NCI-H187 (cell line): ENCODE results near the gene CCL7.

Experiments used
- DNase-seq, 2 experiments: peaks; one replicate each; lab custom pipeline; 2025; lab: John Stamatoyannopoulos, UW

The CCL7 gene

DNA sequence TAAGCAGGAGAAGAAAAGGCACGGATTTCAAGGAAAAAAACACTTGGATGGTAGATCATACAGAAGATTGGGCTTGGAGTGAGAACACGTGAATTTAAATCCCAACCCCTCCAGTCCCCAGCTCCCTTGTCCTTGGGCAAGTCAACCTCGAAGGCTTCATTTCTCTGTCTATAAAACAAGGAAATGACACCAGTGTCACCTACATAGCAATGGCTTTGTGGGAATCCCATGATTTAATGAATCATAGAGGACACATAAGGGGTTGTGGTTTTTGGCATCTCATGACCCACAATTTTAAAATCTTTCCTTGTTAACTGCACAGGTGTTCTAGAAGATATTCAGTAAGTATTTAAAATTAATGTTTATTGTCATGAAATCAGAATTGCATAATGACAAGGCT is 23.1 kb upstream of the CCL7 start:
- DNase-seq: no peak

DNA sequence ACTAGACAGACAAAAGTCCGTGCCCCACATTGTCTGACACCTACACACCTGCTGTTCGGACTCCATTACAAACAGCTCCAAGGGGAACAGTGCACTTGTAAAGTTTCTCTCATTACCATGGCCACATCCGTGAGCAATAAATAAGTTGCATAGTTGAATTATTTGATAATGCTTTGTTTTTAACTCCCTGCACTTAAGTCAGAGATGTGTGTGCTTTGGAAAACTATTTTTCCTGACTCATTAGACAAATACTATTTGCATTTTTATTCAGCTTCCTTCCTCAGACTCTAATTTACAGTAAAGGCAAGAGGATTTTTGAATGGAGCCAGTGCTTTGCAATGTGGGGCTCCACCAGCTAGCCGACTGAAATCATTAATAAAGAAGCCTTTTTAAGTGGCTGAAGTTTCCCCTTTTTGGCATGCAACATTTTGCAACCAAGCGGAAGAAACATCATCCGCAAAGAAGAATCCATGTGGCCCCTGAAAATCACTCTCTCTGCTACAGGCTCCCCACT is 21.5 kb upstream of the CCL7 start:
- no peak for DNase-seq

DNA sequence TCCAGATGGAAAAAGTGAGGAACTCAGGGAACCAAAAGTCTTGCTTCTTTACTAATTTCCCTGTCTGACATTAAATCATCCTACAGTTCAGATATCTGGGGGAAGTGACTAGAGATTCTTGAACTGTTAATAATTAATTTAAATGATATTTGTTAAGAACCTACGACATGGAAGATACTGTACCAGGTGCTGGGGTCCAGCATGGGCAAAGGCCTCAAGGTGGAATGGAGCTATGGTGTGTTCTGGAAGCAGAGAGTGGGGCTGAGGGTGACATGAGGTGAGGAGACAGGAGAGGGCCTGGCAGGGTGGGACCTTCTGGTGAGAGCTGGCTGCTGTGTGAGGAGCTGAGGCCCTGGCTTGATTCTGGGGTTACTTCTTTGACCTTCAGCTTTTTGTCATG is 21.0 kb upstream of the CCL7 start:
- DNase-seq: no peak

DNA sequence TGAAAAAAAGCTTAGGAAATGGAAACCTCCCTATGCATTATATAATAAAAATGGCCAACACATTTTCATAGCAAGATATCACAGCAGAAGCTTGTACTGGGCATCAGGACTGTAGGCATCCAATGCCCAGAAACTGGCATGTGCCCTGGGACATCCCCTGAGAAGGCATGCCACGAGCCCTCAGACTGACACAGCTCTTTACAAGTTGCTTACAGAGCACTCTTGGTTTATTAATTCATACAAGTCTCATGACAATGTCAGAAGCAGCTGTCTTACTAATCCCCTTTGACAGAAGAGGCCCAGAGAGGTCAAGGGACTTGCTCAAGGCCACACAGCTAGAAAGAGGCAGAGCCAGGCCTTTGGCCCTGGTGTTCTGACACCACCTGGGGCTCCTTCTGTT is 20.5 kb upstream of the CCL7 start:
- no peak for DNase-seq

DNA sequence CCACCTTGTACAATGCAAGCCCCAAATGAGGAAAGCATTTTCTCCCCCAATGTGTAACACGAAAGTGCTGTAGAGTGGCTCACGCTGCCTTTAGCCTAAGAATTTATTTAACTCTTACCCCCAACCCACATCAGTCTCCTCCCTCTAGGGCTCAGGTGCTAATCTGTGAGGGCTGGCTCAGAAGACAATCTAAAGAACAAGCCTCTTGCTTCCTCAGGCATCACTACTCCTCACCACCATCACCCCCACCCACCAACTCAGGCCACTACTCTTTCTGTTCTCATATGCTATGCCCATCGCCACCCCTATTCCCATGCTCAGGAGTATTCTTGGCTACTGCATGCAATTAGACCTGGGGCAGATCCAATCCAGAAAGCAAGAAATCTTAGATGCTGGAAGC is 18.8 kb upstream of the CCL7 start:
- DNase-seq: no peak

DNA sequence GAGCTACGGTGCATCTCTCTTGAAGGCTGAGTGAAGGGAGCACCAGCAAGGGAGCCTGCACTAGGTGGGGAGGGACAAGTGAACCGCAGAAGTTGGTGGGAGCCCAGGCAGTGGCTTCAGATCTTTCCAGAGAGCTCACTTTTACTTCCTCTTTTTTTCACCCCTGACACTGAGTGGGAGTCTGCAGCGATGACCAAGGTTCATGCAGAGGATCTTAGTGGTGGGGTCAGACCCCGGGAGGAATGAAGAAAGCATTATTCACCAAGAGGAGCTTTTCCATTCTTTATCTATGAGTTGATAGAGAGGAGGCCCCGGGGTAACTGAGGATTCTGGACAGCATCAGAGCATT is 18.0 kb upstream of the CCL7 start:
- DNase-seq: no peak

DNA sequence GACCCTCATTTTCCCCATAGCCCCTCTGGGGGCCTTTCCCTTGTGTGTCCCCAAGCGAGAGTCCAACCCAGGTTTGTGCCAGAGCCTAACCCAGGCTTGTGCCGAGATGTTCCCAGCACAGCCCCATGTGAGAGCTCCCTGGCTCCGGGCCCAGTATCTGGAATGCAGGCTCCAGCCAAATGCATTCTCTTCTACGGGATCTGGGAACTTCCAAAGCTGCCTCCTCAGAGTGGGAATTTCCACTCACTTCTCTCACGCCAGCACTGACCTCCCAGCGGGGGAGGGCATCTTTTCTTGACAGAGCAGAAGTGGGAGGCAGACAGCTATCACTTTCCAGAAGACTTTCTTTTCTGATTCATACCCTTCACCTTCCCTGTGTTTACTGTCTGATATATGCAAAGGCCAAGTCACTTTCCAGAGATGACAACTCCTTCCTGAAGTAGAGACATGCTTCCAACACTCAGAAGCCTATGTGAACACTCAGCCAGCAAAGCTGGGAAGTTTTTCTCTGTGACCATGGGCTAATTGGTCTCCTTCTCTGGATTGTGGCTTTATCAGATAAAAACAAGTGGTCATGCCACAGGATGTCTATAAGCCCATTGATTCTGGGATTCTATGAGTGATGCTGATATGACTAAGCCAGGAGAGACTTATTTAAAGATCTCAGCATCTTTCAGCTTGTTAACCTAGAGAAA is 17.4 kb upstream of the CCL7 start:
- DNase-seq: no peak

DNA sequence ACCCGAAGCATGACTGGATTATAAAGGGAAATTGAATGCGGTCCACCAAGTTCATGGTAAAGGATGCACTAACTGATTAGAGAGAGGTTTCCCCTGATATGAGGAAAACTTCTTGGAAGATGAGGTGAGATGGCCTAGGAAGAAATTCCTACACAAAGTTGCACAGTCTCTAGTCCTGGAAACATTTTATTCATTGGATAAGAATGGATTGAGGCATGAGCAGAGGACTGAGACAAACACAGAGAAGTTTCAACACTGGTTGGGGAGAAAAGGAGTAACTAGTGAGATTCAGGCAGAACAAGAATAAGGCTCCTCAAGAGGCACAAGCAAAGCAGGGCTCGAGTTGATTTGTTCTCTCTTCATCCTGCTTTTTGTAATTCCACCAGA is 16.9 kb upstream of the CCL7 start:
- no peak for DNase-seq

DNA sequence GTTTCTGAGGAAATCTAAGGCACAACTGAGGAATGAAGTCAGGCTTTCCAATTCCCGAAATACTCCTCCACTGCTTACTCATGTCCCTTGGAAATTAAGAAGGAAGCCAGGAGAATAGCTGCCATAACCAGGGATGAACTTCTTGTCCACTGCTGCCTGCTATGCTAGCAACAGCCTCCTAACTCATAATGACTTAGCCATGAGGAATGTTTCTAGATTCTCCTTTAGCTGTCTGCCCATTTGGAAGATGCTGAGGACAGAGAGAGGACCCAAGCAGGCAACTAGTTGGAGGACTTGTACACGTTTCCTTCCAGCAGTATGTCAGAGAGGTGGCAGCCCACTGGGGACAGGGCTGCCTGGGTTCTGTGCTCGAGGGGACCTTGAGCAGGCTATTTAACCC is 15.9 kb upstream of the CCL7 start:
- DNase-seq: no peak

DNA sequence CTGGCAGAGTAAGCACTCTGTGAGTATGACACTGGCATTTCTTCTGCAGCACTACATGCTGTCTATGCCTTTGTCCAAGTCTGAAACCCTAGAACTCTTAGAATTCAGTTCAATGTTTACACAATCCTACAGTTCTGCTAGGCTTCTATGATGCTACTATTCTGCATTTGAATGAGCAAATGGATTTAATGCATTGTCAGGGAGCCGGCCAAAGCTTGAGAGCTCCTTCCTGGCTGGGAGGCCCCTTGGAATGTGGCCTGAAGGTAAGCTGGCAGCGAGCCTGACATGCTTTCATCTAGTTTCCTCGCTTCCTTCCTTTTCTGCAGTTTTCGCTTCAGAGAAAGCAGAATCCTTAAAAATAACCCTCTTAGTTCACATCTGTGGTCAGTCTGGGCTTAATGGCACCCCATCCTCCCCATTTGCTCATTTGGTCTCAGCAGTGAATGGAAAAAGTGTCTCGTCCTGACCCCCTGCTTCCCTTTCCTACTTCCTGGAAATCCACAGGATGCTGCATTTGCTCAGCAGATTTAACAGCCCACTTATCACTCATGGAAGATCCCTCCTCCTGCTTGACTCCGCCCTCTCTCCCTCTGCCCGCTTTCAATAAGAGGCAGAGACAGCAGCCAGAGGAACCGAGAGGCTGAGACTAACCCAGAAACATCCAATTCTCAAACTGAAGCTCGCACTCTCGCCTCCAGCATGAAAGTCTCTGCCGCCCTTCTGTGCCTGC is 15.2 kb upstream of the CCL7 start, which contains the start of gene CCL2:
Gene CCL2 (plus strand): TSS at position 635 of the 730 bp plus-strand sequence. CDS start 65 bp downstream, at position 700.
- DNase-seq: peak; percentile 26 to 50

DNA sequence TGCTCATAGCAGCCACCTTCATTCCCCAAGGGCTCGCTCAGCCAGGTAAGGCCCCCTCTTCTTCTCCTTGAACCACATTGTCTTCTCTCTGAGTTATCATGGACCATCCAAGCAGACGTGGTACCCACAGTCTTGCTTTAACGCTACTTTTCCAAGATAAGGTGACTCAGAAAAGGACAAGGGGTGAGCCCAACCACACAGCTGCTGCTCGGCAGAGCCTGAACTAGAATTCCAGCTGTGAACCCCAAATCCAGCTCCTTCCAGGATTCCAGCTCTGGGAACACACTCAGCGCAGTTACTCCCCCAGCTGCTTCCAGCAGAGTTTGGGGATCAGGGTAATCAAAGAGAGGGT is 14.7 kb upstream of the CCL7 start:
- DNase-seq: no peak

DNA sequence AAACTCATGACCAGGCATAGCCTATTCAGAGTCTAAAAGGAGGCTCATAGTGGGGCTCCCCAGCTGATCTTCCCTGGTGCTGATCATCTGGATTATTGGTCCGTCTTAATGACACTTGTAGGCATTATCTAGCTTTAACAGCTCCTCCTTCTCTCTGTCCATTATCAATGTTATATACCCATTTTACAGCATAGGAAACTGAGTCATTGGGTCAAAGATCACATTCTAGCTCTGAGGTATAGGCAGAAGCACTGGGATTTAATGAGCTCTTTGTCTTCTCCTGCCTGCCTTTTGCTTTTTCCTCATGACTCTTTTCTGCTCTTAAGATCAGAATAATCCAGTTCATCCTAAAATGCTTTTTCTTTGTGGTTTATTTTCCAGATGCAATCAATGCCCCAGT is 14.2 kb upstream of the CCL7 start:
- no peak for DNase-seq

DNA sequence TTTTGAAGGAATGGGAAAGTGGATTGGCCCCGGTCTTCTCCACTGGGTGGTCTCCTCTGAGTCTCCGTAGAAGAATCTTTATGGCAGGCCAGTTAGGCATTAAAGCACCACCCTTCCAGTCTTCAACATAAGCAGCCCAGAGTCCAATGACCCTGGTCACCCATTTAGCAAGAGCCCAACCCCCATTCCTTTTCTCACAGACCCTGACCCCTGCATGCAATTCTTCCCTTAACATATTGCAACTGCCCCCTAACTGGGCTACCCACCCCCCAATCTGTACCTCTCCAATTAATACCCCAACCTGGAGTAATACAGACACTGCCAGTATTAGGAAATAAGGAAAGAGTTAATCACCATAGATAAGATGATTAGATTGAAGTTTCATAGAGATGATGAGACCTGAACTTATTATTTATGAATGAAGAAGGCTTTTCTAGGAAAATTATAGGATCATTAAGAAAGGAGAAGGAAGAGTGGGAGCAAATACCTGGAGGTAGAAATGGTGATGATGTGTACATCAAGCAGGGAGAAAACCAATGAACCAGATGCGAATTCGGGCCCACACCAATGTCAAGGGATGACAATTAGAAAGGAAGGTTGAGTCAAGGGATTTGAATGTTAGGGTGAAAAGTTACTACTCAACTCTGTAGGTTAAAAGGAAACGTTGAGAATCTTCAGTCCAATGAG is 12.6 kb upstream of the CCL7 start:
- no peak for DNase-seq

DNA sequence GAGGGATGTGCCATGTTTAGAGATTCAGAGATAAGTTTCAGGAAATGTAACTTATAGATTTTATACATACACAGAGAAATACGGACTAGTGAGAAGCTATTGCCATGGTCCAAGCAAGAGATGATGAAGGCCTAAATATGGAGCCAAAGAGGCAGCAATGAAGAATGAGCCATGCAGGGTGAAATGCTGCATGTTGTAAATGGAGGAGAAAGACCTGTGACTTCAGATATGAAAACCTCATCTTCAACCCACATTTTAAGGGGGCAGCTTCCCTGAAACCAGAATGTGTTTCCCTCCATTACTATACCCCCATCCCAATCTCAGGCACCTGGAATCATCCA is 12.1 kb upstream of the CCL7 start:
- DNase-seq: no peak

DNA sequence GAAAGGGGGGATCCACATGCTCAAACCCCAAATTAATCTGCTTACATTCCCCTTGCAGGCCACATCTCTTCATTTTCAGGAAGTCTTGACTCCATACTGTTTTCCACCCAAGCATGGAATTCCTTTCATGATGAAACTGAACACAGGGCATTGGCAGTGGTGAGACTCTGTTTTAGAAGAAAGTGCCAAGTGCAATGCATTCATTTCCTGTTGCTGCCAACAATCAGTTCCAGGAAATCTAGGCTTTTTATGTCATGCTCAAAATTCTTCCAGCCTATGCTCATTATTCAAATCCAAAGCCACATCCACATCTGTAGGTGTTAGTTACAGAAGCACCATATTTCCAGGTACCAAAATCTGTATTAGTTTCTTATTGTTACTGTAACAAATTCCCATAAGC is 10.9 kb upstream of the CCL7 start:
- DNase-seq: no peak

DNA sequence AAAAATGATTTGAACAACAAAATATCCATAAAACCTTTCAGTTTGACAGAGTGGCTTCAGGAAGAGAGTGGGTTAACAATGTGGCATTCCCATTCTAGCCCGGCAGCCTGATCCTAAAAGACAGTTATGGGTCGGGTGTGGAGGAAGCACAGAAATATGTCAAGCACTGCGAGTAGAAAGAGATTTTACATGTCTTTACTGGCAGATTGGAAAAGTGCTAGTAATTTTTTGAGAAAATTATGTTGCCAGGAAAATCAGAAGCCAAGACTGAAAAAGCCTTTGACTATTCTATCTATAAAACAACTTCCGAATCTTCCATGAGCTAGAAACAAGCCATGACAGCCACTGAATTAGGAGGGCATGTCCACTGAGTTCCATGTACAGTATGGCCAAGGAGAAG is 9.2 kb upstream of the CCL7 start:
- DNase-seq: no peak

DNA sequence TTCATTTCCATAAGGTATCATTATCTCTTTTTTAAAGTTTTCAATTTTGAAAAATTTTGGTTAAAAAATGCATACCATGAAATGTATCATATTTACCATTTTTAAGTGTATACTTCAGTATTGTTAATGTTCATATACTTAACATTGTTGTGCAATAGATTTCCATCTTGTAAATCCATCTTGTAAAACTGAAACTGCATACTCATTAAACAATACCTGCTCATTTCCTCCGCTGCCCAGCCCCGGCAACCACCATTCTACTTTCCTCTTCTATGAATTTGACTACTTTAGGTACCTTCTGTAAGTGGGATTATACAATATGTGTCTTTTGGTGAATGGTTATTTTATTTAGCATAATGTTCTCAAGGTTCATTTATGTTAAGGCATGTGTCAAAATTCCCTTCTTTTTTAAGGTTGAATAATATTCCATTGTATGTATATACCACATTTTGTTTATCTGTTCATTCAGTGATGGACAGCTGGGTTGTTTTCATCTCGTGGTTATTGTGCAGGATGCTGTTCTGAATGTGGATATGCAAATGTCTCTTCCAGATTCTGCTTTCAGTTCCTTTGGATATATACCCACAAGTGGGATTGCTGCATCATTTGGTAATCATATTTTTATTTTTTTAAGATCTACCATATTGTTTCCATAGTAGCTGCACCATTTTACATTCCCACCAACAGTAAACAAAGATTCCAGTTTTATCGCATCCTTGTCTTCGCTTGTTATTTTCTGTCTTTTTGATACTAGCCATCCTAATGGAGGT is 8.3 kb upstream of the CCL7 start:
- DNase-seq: no peak

DNA sequence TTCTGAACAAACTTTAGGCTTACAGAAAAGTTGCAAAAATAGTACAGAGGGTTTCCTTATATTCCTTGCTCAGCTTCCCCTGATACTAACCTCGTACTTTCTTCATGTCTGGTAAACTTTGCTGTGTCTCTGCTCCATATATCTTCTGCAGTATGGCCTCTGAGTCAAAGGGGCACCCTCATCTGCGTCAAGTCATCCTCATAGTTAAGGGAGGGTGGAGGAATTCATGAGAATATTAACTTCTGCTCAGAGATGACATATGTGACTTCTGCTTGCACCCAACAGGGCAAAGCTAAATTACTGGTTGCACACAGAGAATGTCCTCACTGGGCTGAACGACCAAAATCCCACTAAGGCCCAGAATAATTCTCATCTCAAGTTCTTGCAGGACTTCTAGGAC is 4.3 kb upstream of the CCL7 start:
- no peak for DNase-seq

DNA sequence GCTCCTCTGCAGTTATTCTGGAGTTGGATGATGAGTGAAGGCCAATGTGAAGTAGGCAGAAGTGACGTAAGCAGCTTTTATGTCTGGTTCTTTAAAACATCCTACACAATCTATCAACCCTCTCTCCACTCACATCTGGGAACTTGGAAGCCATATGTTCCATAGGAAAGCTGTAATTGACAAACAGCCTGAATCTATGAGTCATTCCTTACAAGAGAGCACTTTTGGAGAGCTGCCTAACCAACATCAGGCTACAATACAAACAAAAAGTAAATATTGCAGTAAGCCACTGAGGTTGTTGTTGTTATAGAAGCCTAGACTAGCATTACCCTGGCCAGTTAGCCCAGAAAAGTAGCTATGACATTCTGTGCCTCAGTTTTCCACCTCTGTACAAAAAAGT is 5.9 kb downstream of the CCL7 start:
- no peak for DNase-seq

DNA sequence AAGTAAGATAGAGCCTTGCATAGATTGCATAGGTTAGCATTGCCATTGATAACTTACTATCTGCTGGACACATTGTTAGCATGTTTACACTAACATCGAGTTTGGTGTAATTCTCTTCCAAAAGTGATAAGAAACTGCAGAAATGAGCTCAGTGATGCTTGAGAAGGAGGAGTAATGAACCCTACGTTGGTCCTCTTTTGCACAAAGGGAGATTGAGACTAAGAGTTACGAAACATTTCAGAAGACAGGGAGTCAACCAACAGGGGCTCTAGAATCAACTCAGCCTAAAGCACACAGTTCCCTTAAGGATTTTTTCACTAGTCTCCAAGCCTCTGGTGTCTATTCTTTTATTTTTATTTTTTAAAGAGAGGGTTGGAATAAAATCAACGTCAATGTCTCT is 6.8 kb downstream of the CCL7 start:
- DNase-seq: no peak

DNA sequence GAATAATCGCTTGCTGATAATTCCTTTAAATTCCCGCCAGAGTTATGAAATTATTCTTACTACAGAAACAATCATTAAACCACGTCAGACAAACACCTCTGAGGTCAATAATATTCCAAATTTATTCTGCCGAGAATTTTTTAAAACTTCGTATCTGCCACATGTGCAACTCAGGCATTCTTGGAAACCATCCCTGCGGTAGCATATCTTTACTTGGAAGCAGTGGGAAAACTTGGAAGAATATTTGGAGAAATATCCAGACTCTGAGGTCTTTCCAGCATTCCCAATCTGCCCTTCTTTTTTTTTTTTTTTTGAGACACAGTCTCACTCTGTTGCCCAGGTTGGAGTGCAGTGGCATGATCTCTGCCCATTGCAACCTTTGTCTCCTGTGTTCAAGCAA is 13.6 kb downstream of the CCL7 start:
- no peak for DNase-seq

DNA sequence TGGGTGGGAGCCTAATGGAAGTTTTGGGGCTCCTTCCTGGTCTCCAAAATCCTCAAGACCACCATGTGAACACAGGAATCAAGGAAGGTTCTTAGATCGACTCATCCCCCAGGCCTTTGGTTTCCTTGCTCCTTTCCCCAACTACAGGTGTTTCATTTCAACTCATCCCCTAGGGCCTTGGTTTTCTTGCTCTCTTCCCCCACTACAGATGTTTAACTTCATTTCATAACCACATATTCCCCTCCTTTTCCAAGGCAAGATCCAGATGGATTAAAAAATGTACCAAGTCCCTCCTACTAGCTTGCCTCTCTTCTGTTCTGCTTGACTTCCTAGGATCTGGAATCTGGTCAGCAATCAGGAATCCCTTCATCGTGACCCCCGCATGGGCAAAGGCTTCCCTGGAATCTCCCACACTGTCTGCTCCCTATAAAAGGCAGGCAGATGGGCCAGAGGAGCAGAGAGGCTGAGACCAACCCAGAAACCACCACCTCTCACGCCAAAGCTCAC is 15.3 kb downstream of the CCL7 start, which contains the start of gene CCL11:
Gene CCL11 (plus strand): TSS at position 457 of the 507 bp plus-strand sequence. CDS start 67 bp downstream, outside the sequence.
- no peak for DNase-seq
